Measurements from ENCODE around the gene EVC2.
"Not testable (repeated sequence)": the region's sequence is repeated elsewhere in the genome, so short reads cannot be mapped to it uniquely, and the experiment has no call there.

EVC2 gene

DNA sequence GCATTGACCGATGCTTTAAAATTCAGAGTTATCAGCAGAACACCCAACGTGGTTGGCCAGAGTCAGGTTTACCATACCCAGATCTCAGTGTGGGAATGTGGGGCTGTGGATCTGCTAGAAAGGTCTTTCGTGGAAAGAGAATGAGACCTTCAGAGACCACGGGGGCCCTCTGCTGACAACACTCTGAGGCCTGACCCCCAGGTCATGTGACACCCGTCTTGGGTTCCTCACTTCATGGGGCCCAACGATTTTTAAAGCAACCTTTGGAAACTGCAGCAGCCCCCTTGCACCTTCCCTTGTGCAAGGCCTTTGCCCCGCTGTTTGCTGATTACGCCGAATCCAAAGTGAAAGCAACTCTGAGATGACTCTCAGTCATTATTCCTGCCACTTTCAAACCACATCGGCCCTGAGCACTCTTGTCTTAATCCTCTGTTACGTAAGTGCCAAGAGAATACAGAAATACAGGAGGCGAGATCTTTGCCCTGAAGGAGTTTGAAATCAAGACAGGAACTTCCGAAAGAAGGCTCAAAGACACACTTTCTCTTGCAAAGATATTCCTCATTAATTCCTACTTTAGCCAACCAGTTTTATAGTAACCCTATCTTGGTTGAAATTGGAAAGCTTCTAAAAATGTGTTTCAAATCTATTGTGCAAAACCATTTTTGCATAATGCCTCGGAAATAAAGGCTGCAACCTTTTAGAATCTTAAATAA, 88.3 kb downstream of the EVC2 start:
- DNase-seq (ENCODE audit: low spot score), result no peak

DNA sequence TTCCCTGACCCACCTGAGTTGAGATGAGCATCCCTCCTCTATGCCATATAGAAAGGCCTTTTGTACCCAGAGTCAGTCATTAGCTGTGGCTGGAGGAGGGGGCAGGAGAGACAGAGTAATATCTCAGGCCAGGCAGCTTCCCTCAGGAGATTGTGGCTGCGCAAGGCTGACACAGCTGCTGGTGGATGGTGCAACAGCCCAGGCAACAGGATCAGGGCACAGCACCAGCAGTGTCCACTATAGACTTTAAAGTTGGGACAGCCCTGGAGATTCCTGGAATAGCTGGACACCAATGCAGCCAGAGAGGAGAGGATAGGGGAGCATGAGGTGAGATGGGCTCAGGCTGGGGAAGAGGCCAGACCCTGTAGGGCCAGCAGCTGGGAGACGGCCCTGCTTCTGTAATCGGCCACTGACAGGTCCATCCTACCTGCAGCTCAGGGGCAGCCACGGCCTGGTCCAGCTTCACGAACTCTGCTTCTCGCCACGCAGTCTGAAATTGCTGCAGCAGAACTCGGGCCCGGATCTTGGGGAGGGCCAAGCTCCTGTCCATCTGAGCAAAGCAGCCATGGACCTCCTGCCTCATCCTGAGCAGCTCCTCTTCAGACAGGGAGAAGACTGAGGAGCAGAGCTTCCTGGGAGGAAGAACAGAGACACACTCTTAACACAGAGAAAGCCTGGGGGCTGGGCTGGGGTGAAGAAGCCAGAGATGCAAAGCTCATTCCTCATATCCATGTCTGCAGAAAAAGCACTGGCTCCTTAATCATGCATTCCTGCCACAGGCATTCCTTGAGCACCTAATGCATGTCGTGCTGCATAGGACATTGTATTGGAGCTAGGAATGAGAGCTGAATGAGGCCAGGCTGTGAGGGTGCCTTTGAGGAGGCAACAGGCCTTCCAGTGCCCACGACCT, 90.1 kb downstream of the EVC2 start:
- no peak for DNase-seq (ENCODE audit: low spot score)

DNA sequence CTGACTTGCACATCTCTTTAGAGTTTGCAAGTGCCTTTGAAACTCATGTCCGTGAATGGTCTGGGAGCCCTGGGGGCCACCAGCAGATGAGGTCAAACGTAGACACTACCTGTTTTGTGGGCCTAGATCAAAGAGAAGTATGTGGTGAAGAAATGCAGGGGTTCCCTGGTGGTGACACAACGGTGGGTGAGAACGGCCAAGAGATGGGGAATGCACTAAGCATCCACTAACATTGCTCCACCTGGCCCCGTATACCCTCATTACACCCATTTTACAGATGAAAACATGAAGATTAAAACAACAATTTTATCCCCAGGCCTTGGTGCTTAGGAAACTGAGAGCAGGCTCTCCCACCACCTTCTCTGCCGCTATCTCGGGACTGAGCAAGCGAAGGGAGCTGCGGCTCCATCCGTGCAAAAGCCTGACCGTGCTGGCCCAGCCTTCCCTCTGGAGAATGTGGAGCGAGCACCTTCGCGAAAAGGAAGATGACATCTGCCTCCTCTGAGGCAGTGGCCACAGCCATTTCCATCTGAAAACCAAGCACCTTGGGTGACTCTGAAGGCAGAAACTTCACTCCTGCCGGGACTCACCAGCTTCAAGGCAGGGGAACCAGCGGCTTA, 91.9 kb downstream of the EVC2 start:
- no peak for DNase-seq (ENCODE audit: low spot score)

DNA sequence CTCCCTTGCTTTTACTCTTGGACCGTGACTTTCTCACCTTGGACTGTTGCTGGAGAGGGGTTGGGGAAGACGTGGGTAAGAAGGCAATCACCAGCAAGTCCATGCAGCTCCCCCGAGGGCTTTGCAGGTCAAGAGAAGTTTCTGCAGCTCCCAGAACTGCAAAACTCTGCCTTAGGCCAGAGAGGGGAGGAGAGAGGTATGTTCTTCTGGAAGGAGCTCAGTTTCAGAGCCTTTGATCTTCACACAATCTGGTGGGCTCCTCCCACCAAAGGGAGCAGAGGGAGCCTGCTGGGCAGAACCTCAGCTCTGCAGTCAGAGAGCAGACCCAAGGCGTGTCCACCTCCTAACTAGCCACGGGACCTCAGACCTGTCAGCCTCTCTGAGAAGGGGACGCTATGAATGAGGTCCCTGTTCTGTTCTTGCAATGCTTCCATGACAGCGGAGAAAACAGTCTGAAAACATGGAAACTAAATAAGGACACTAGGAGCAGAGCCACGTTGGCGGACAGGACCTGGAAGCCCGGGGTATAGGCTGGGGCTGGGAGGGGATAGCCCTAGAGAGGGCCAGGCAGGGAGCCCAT, 92.8 kb downstream of the EVC2 start:
- DNase-seq (ENCODE audit: low spot score), result no peak

DNA sequence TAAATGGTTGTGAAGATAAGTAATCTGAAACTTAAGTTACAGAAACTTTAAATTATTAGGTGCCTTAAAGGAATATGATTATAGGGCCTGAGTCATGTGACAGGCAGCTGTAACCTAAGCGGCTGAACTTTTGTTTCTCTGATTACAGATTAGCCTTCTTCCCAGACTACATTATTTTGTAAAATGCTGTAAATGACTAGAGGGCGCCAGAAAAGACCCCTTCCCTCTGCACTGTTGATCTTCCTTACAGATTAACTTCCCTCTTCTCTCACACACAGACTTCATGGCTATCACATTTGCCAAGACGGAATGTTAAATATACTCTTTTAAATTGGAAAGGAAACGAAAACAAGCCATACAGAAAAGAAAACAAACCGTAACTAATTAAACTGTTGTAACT, 96.6 kb downstream of the EVC2 start:
- DNase-seq (ENCODE audit: low spot score), result no peak

DNA sequence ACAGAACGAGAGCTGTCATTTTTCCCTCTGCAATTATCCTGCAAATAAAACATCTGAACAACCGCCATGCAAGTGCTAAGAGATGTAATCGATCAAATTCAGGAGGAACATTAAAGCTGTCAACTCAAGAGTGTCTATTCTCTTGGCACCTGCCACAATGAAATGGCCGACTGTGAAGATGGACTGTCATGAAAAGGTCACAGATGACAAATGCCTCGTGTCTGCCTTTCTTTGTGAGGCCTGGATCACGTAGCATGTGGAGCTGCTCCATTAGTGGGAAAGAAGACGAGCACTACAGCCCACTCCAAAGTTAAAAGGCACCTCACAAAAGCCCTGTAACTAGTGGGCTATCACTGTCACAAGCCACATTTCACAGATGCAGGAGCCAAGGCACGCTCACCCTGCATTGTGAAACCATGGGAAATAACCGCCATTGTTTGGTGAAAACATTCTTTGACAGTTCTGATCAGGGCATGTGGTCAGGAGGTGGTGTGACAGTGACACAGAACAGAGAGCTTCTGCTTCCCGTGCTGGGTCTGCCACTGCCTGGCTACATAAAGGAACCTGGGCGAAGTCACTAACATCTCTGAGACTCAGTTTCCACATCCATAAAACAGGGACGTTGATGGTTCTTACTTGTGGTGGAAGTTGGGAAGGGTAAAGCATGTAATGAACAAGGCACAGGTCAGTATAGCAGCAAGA, 98.9 kb downstream of the EVC2 start:
- DNase-seq (ENCODE audit: low spot score), result no peak

DNA sequence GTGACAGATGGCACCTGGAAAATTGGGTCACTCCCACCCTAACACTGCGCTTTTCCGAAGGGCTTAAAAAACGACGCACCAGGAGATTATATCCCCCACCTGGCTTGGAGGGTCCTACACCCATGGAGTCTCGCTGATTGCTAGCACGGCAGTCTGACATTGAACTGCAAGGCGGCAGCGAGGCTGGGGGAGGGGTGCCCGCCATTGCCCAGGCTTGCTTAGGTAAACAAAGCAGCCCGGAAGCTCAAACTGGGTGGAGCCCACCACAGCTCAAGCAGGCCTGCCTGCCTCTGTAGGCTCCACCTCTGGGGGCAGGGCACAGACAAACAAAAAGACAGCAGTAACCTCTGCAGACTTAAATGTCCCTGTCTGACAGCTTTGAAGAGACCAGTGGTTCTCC, 114.5 kb downstream of the EVC2 start:
- not testable (repeated sequence) for DNase-seq (ENCODE audit: low spot score)

DNA sequence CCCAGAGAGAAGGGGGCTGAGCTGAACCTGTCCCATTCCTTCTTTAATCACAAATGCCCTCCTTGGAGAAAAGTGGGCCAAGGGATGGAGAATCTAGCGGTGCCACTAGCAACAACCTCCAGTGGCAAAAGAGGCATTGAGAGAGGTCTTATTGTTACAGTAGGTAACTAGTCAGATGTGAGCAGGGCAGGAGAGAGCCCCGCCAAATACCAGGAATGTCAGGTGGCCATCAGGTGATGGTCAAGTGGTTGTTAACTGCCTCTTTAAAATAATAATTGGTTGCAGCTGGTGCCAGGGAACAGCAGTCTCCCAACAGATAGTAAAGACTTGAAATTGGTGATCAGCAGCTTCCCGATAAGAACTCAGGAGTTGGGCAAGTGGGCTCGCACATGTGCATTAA, 116.1 kb downstream of the EVC2 start:
- DNase-seq (ENCODE audit: low spot score), result no peak

DNA sequence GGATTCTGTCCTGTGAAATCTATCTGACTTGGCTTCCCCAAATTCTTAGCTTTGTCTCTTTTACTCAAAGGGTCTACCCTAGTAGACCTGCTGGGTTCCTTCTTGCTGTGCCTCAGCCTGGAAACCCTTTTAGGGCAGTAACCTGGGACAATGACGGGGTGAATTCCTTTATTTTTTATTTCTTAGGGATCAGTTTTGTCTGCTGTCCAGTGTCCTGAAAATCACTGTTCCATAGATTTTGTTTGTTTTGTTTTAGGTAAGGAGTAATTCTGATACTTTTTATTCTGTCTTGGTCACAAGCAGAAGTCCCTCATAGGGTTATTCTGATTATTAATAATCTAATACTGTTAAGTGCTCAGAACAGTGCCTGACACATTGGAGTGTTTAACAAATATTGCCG, 118.9 kb downstream of the EVC2 start:
- no peak for DNase-seq (ENCODE audit: low spot score)

DNA sequence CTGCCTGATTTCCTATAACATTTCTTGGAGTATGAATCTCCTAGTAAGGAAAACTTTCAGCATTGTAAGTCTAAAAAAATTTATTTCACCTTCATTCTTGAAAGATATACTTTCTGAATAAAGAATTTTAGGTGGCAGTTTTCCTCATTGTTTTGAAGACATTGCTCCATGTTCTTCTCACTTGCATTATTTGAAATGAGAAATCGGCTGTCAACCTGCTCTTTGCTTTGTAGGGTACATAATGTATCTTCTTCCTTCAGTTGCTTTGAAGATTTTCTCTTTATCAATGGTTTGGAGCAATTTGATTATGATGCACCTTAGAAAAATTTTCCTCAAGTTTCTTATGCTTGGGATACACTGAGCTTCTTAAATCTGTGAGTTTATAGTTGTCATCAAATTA, 120.3 kb downstream of the EVC2 start:
- DNase-seq (ENCODE audit: low spot score), result no peak

DNA sequence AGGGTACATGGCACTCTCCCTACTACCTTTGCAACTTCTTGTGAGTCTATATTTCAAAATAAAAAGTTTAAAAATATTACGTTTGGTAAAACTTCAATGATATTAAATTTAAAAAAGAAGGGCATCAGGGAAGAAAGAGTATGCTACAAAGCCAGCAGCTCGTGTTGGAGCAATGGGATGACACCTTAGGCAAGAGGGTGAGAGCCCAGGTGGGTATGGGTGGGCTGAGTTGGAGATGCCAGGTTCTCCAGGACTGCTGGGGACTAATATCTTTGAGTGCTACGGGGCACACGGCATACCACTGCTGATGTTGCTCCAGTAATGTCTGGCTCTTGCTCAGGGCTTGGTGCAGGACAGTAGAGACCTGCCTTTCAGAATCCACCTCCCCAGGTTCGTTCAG, 132.4 kb downstream of the EVC2 start:
- no peak for DNase-seq (ENCODE audit: low spot score)

DNA sequence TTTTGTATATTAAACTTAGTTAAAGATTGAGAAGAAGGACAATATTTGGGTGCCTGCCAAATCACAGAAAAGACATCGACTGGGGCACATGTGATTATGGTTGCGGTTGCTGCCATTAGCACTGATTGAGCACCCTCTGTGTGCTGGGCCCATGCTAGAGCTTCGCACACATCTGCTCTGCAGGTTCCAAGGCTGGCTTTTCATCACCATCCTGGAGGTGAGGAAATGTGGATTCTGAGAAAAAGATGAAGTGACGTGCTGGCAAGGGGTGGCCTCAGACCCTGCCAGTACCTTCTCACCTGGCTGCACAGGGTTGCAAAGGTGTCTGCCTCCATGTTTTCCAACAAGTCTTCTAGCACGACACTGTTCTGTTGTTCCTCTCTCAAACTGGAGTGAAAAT, 134.0 kb downstream of the EVC2 start:
- DNase-seq (ENCODE audit: low spot score), result no peak

DNA sequence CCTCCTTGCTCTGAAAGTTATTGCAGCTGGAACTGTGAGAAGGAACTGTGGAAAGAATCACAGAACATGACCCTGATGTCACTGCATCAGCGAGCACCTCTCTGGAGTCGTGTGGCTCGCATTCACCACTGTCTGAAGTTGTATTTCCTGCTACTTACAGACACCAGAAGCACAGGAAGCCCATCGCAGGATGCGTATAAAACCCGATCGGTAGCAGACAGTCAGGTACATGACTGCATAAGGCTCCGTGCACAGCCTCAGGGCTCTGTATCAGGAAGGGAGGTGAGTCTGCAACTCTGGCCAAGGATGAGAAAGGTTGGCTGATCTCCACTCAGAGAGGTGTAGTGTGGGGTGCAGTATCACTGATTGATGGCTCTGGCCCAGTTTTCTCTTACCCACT, 134.4 kb downstream of the EVC2 start:
- no peak for DNase-seq (ENCODE audit: low spot score)

DNA sequence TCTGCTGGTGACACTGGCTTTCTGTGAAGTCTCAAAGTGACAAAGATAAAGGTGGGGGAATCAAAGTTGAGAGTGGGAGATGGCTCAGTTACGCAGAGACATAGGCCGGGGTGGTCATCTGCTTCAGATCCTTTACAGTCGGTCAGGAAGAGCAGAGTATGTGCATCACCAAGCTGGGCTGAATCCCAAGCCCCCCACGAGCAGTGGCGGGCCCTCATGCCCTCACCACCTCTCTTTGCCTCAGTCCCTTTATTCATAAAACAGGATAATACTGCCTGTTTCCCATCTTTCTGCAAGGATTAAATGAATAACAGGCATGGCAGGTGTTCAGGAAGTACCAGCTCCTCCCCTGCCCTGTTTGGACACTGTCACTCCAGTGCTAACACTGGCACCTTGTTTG, 135.6 kb downstream of the EVC2 start:
- no peak for DNase-seq (ENCODE audit: low spot score)

DNA sequence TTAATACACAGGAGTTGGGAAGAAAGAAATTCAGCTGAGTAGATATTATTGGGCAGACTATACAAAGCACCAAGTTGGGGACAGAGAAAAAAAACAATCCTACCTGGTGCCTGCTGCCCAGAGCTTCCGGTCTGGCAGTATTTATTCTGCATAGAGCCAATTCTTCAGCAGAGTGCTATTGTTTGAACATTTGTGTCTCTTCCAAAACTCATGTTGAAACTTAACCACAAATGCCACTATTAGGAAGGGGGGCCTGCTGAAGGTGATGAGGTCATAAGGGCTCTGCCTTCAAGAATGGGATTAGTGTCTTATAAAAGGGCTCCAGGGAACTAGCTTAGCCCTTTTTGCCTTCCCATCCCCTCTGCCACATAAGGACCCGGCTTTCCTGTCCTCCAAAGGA, 136.2 kb downstream of the EVC2 start:
- DNase-seq (ENCODE audit: low spot score), result no peak

DNA sequence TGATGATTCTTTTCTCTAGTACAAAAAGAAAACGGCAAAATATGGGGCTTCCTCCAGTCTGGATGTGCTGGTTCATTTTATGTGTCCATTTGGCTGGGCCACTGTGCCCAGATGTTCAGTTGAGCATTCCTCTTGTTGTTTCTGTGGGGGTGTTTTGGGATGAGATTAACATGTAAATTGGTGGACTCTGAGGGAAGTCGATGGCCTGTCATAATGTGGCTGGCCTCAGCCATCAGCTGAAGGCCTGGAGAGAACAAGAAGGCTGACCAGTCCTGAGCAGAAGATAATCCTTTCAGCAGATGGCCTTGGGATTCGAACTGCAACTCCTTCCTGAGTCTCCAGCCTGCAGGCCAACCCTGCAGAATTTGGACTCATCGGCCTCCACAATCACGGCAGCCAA, 136.7 kb downstream of the EVC2 start:
- no peak for DNase-seq (ENCODE audit: low spot score)

DNA sequence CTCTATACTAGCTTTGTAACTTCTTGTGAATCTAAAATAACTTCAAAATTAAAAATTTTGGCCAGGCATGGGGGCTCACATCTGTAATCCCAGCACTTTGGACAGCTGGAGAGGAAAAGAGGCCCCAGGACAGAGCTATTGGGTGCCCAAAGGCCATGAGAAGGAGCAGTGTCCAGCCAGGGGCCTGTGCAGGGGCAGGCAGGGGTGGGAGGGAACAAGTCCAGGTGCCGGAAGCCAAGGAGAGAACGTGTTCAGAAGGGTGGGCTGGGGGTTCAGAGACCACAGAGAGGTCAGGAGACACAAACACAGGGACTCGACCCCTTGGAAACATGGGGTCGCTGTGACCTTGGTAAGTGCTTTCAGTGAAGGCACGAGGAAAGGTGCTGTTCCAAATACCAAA, 138.9 kb downstream of the EVC2 start:
- no peak for DNase-seq (ENCODE audit: low spot score)

DNA sequence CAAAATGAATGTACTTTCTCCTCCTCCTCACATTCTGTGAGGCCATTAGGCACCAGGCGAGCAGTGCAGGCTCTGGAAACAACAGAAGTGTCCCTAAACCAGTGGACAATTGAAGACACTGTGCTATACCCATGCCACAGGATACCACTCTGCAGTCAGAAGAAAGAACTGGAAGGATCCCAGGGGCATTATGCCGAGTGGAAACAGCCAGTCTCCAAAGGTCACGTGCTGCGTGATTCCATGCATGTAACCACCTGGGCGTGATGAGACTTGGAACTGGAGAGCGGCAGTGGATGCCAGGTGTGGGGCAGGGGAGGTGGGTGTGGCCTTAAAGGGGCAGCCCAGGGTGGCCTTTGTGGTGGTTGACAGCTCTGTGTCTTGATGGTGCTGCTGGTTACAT, 139.4 kb downstream of the EVC2 start:
- no peak for DNase-seq (ENCODE audit: low spot score)

DNA sequence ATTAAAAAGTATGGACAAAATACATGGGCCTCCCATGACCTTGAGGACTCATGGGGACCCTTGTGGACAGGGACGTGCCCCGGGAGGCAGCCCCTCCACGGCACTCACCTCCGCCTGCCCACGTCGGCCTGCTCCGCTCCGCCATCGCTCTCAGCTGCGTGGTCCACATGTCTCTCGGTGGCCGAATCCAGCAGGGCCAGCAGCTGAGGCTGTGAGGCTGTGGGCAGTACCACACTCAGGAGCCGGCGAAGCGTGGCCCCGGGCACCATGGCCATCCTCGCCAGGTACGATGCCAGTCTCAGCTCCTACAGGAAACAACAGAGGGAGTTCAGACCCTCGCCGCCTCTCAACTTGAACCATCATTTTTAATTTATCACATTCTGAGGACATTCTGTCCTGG, 140.0 kb downstream of the EVC2 start:
- DNase-seq (ENCODE audit: low spot score), result no peak

DNA sequence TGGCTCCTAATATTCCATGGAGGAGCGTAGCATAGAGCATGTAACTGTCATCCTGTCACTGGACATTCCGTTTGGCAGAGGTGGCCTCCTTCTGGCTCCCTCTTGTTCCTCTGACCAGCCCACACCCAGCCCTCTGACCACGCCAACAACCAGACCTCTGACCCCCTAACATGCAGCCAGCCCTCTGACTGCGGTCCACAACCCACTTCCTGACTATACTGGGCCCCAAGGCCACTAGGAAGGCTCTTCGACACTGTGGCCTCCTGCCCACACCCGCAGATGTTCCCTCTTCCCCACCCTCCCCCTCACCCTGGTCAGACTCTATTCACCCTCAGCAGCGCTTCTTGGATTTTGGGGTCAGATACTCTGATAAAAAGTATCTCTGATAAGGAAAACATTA, 141.4 kb downstream of the EVC2 start:
- DNase-seq (ENCODE audit: low spot score), result no peak

DNA sequence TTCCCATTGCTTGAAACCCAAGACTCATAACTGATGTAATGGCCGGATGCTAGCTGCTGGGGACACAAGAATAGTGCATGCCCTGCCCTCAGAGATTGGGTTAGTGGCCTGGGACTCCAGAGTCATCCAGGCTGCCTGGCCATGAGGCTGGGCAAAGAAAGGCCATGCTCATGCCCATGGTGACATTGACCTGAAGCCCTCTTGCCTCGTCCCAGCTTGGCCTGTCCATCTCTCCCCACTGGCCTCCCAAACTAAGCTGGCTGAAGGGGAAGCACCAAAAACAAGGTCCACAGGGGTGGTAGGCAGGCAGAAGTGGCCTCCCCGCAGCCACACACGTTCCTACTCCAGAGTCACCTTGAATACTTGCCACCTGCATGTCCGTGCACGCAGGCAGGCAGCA, 141.8 kb downstream of the EVC2 start:
- no peak for DNase-seq (ENCODE audit: low spot score)

DNA sequence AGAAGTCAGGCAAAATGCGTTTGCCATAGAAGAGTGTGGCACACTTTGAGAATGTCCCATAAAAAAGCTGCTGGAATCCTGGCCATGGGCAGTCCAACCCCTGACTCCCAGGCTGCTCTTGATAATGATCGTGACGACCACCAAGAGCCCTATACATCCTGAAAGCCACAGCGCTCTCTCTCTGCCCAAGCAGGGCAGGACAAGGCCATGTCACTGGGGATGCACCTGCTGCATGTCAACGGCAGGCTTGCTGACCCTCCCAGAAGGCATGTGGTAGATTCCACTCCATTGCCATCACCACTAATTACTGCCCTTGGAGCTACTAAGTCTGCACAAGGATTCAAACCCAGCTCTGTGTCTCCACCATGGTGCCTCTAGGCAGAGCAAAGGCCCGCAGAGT, 144.5 kb downstream of the EVC2 start:
- no peak for DNase-seq (ENCODE audit: low spot score)
